ENCODE measurements around the gene TET1. TPM values are rescaled to one million over a fixed set of nuclear protein-coding genes. Genes with fewer than 3 reads are reported as not detected.
"Not testable (repeated sequence)": the region's sequence is repeated elsewhere in the genome, so short reads cannot be mapped to it uniquely, and the experiment has no call there.

Gene TET1
- total RNA-seq, 1 experiment from 2014 or later, result 53.4 TPM

DNA sequence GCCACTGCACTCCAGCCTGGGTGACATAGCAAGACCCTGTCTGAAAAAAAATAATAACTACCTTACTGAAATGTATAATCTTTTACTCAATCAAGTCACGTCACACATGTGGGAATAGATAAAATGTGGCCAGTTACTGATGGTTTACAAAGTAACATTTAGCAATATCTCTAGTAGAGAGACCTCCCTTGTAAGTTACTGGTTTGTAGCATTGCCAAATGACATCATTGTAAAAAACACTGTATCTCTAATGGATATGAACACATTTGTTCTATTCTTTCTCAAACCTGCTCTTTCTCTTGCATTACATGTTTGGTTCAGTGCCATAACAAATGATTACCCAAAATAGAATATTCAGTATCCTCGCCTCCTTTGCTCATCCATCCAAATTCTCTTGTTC is 18.8 kb downstream of the TET1 start:
- Histone ChIP-seq H3K4me1 (ENCODE audit: insufficient read depth, low read length) (no peaks in the 10 kb centered on the region), H2BK5ac (ENCODE audit: insufficient read length, low read length) (no peak overlapping the region), H3T11ph (ENCODE audit: low read length) (no peak overlapping the region), H3K79me1 (ENCODE audit: insufficient read depth, low read depth, low read length, poor library complexity, severe bottlenecking) (peaks cover 5% of the 10 kb centered on the region), H3K9me3 (ENCODE audit: control insufficient read depth, low read depth, low read length) (no peaks in the 10 kb centered on the region), H3K4me2 (ENCODE audit: insufficient read depth, insufficient read length, low read length) (no peak overlapping the region), H2AFZ (ENCODE audit: low read length) (no peak overlapping the region), H3K23ac (ENCODE audit: insufficient read length, low read depth, low read length) (no peak overlapping the region), H2BK20ac (ENCODE audit: low read depth, low read length, poor library complexity, severe bottlenecking) (no peak overlapping the region), H3K4ac (ENCODE audit: low read depth, low read length) (no peak overlapping the region), H3K56ac (ENCODE audit: insufficient read length, low read depth, low read length) (no peak overlapping the region), H2AK5ac (ENCODE audit: insufficient read length, low read length) (no peak overlapping the region), H4K8ac (replicated peaks; ENCODE audit: insufficient read length, low read depth, low read length) (no peak overlapping the region), H2BK120ac (ENCODE audit: low read depth, low read length, poor library complexity, severe bottlenecking) (no peak overlapping the region), H3K18ac (ENCODE audit: insufficient read length, low read depth, low read length) (no peak overlapping the region), H4K91ac (ENCODE audit: insufficient read length, low read depth, low read length) (no peak overlapping the region), H3K14ac (ENCODE audit: insufficient read depth, low read length) (no peak overlapping the region), H3K27ac (ENCODE audit: insufficient read length, low read depth, low read length) (no peak overlapping the region), H3K23me2 (ENCODE audit: insufficient read length, low read depth, low read length, poor library complexity, severe bottlenecking) (no peaks in the 10 kb centered on the region), H4K5ac (ENCODE audit: insufficient read length, low read depth, low read length) (no peak overlapping the region), H3K27me3 (ENCODE audit: insufficient read depth, low read length) (no peaks in the 10 kb centered on the region), H2BK15ac (ENCODE audit: low read depth, low read length) (no peak overlapping the region), H3K79me2 (ENCODE audit: insufficient read depth, low read length) (no peaks in the 10 kb centered on the region; the same call in 1 of the 2 replicates), H4K20me1 (ENCODE audit: control insufficient read depth, insufficient read depth, insufficient read length) (no peaks in the 10 kb centered on the region), H3K9ac (ENCODE audit: extremely low read depth, insufficient read length, low read length) (no peak overlapping the region), H2BK12ac (ENCODE audit: insufficient read length, low read depth, low read length) (no peak overlapping the region)
- Mint-ChIP-seq H3K27me3 (ENCODE audit: low read depth) (no peaks in the 10 kb centered on the region), H3K4me3 (no peak overlapping the region), H3K4me1 (0 out of 4 replicates have a peak, but pooled peaks cover 0 to 2% of the 10 kb centered on the region in 2 experiments), H3K27ac (peak overlapping the region in 2 of 3 experiments; percentile 5 to 36; a peak in 3 of 7 replicates), H3K36me3 (ENCODE audit: insufficient read depth in 1 of 3, low read depth in 3 of 3) (peaks cover 17 to 63% (median 40%) of the 10 kb centered on the region in 3 experiments; a peak in 6 of 7 replicates), H3K9me3 (no peaks in the 10 kb centered on the region)
- no peak for TF ChIP-seq CTCF (conservative IDR thresholded peaks at IDR 0.05)
- no CpG with 5 or more reads among the region's 2 CpGs for WGBS (ENCODE audit: extremely low coverage, insufficient read length, low lambda C conversion rate)
- DNase-seq, result no peak

DNA sequence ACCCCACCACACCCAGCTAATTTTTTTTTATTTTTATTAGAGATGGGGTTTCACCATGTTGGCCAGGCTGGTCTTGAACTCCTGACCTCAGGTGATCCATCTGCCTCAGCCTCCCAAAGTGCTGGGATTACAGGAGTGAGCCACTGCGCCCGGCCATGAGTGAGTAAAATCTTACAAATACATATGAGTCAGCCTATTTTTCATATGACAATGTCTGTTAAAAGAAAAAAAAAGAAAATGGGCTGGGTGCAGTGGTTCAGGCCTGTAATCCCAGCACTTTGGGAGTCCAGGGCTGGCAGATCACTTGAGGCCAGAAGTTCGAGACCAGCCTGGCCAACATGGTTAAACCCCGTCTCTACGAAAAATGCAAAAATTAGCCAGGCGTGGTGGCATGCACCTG is 24.1 kb downstream of the TET1 start:
- not testable (repeated sequence) for H3K14ac ChIP-seq (ENCODE audit: insufficient read depth, low read length); H2BK120ac ChIP-seq (ENCODE audit: low read depth, low read length, poor library complexity, severe bottlenecking); H3K27ac ChIP-seq (ENCODE audit: insufficient read length, low read depth, low read length); DNase-seq; H3K4me3 Mint-ChIP-seq; H3T11ph ChIP-seq (ENCODE audit: low read length); H3K4me1 Mint-ChIP-seq; H3K23ac ChIP-seq (ENCODE audit: insufficient read length, low read depth, low read length); H2BK5ac ChIP-seq (ENCODE audit: insufficient read length, low read length); H4K5ac ChIP-seq (ENCODE audit: insufficient read length, low read depth, low read length); H3K79me2 ChIP-seq (ENCODE audit: insufficient read depth, low read length); H2AFZ ChIP-seq (ENCODE audit: low read length); H4K8ac ChIP-seq (replicated peaks; ENCODE audit: insufficient read length, low read depth, low read length); H3K4me2 ChIP-seq (ENCODE audit: insufficient read depth, insufficient read length, low read length); H3K27me3 ChIP-seq (ENCODE audit: insufficient read depth, low read length); H3K23me2 ChIP-seq (ENCODE audit: insufficient read length, low read depth, low read length, poor library complexity, severe bottlenecking); H3K4me1 ChIP-seq (ENCODE audit: insufficient read depth, low read length); H3K9me3 ChIP-seq (ENCODE audit: control insufficient read depth, low read depth, low read length); H4K91ac ChIP-seq (ENCODE audit: insufficient read length, low read depth, low read length); H2BK20ac ChIP-seq (ENCODE audit: low read depth, low read length, poor library complexity, severe bottlenecking); H3K27me3 Mint-ChIP-seq (ENCODE audit: low read depth); H3K56ac ChIP-seq (ENCODE audit: insufficient read length, low read depth, low read length); H3K9ac ChIP-seq (ENCODE audit: extremely low read depth, insufficient read length, low read length); H3K27ac Mint-ChIP-seq; H4K20me1 ChIP-seq (ENCODE audit: control insufficient read depth, insufficient read depth, insufficient read length); H3K79me1 ChIP-seq (ENCODE audit: insufficient read depth, low read depth, low read length, poor library complexity, severe bottlenecking); H2BK15ac ChIP-seq (ENCODE audit: low read depth, low read length); H2BK12ac ChIP-seq (ENCODE audit: insufficient read length, low read depth, low read length); H2AK5ac ChIP-seq (ENCODE audit: insufficient read length, low read length); H3K9me3 Mint-ChIP-seq; H3K4ac ChIP-seq (ENCODE audit: low read depth, low read length); H3K18ac ChIP-seq (ENCODE audit: insufficient read length, low read depth, low read length)
- no CpG with 5 or more reads among the region's 6 CpGs for WGBS (ENCODE audit: extremely low coverage, insufficient read length, low lambda C conversion rate)
- peaks cover 15 to 56% (median 50%) of the 10 kb centered on the region in 3 experiments; a peak in 6 of 7 replicates for H3K36me3 Mint-ChIP-seq (ENCODE audit: insufficient read depth in 1 of 3, low read depth in 3 of 3)
